ENCODE measurements around the gene ERAP2.

Gene ERAP2

DNA sequence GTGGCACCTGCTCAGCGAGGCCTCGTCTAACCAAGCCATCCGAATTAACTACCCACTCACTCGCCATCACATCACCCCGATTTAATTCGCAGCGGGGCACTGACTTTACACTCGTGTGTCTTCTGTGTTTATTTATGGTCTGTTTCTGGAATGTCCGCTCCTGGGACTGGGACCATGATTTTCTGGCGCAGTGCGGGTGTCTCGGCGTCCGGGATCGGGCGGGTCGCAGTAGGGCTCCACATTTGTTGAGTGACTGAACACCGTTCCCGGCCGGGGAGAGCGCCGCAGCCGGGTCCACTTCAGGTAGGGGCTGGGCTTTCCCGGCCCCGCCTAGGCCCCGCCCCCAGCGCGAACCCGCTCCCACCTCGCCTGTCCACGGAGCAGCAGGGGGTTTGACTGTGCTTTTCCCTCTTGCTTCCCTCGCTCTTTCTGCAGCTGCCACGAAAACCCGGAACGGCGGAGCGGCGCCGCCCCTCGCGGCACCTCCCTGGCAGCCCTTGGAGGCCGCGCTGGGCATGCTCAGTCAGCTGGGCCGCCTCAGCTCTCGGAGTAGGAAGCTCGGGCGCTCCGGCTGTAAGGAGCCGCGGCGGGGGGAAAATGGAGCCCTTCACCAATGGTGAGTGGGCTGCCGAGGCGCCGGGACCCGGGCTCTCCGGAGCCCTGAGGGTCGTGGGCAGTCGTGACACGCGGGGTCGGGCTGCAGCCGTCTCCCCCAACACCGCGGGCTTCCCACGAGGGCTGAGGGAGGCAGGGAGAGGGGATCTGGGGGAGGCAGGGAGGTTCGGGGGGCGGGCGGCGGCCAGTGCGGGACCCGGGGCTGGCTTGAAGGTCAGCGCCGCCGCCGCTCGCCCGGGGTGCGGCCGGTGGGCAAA lies 59.5 kb downstream of the ERAP2 start, which contains the start of gene LNPEP:
TSS of gene LNPEP (plus strand) at position 522 of the 872 bp plus-strand sequence. CDS start at position 598, 76 bp downstream.
- no peak for FAIRE-seq
- DNase-seq (ENCODE audit: insufficient read length, low spot score) = peak; percentile 57
- peak; percentile 61; the same call in 1 of the 2 replicates for TF ChIP-seq POU2F2 (IDR thresholded peaks at IDR 0.05; ENCODE audit: low read depth, low read length)
- TF ChIP-seq TAF1 (IDR thresholded peaks at IDR 0.05; ENCODE audit: low read depth, low read length) = peak; percentile 72
- TF ChIP-seq SPI1 (IDR thresholded peaks at IDR 0.05; ENCODE audit: low read depth, low read length) = no peak

DNA sequence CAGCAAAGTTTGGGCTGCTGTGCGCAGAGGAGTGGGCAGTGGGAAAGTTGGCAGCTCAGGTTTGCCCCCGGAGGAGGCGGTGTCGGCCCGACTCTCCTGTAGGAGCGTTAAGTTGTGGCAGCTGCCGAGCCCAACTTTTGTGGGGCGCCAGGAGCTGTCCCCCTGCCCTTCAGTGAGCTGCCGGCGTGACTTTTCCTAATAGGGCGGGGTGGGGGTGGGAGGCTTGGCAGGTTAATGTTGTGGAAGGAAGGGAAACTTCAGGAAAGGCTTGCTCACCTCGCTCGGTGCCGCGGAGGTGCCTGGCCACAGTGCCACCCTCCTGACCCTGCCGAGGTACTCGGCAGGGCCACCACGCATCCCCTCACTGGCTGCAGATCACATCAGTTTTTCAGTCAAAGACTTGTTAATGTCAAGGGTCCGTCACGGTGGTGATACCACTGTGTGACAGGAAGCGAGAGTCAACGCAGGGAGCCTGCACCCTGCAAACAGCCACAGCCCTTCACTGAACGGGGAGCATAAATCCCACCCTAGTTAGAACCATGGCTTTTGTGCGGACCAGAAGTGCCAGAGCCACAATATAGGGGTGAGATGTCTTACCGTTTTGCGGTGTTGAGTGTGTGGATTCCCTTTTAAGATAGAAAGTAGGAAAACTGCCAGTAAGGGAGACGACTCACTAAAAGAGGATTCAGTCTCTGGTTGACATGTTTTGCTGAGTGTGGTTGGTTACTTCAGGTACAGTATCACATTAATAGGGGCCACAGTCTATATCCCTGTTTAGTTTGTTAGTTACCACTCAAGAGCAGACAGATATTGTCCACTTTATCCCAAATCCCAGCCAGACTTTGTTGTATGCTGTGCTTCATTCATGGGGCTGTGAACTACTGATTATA lies 60.4 kb downstream of the ERAP2 start:
- peak; percentile 87 for FAIRE-seq
- DNase-seq (ENCODE audit: insufficient read length, low spot score) = no peak
- TF ChIP-seq TAF1 (IDR thresholded peaks at IDR 0.05; ENCODE audit: low read depth, low read length) (0 out of 2 replicates have a peak, but pooled peaks have one; percentile 31), PAX5 (IDR thresholded peaks at IDR 0.05; ENCODE audit: insufficient read depth, low read length, severe bottlenecking) (peak; percentile 78), SPI1 (IDR thresholded peaks at IDR 0.05; ENCODE audit: low read depth, low read length) (no peak), POLR2A (IDR thresholded peaks at IDR 0.05; ENCODE audit: low read depth, low read length) (peak; percentile 62), POLR2AphosphoS5 (IDR thresholded peaks at IDR 0.05; ENCODE audit: low read depth, low read length) (no peak), POU2F2 (IDR thresholded peaks at IDR 0.05; ENCODE audit: low read depth, low read length) (no peak)

DNA sequence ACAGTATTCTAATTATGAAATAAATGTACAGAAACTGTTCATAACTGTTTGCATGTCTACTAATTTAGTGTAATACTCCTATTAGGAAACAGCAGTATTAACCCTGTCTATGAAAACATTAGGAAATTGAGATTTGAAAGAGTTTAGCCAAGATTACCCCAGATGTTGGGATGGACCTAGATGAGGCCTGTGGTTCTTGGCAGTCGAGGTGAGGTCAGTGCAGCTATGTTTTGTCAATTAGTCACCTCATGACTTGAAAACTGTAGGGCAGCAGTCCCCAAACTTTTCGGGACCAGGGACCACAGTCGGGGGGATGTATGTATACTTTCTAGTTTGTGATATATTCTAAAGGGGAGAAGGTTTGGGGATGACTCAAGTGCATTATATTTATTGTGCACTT lies 64.3 kb downstream of the ERAP2 start:
- TF ChIP-seq PAX5 (IDR thresholded peaks at IDR 0.05; ENCODE audit: insufficient read depth, low read length, severe bottlenecking) (no peak), POLR2A (IDR thresholded peaks at IDR 0.05; ENCODE audit: low read depth, low read length) (0 out of 2 replicates have a peak, but pooled peaks have one; percentile 50)
- DNase-seq (ENCODE audit: insufficient read length, low spot score) (no peak), FAIRE-seq (no peak)

DNA sequence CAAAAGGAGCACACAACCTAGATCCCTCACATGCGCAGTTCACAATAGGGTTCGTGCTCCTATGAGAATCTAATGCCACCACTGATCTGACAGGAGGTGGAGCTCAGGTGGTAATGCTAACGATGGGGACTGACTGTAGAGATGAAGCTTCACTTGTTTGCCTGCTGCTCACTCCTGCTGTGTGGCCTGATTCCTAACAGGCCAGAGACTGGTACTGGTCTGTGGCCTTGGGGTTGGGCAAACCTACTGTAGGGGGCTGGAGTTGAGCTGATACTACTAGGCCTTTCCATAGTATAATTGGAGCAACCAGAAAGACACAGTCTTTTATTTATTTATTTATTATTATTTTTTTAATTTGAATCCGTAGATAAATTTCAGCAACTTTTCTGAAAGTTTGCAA lies 64.8 kb downstream of the ERAP2 start:
- TF ChIP-seq PAX5 (IDR thresholded peaks at IDR 0.05; ENCODE audit: insufficient read depth, low read length, severe bottlenecking) = no peak
- TF ChIP-seq SPI1 (IDR thresholded peaks at IDR 0.05; ENCODE audit: low read depth, low read length) = no peak
- DNase-seq (ENCODE audit: insufficient read length, low spot score) (no peak), FAIRE-seq (no peak)

DNA sequence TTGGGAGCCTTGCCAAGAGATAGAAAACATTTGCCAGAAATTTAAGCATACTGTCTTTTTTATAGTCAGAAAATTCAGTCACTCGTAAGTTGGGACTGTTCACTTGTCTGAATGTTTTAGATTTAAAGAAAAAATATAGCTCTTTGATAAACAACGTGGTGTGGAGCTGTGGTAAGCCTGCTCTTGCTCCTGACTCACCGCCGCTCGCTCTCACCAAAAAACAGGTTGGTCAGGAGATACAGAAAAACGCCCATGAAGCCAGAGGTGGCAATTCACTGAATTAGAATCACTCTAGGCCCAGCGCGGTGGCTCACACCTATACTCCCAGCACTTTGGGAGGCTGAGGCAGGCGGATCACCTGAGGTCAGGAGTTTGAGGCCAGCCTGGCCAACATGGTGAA lies 65.8 kb downstream of the ERAP2 start:
- no peak for TF ChIP-seq POU2F2 (IDR thresholded peaks at IDR 0.05; ENCODE audit: low read depth, low read length)
- no peak for TF ChIP-seq POLR2A (IDR thresholded peaks at IDR 0.05; ENCODE audit: low read depth, low read length)
- no peak for TF ChIP-seq SPI1 (IDR thresholded peaks at IDR 0.05; ENCODE audit: low read depth, low read length)
- no peak for TF ChIP-seq PAX5 (IDR thresholded peaks at IDR 0.05; ENCODE audit: insufficient read depth, low read length, severe bottlenecking)
- TF ChIP-seq TAF1 (IDR thresholded peaks at IDR 0.05; ENCODE audit: low read depth, low read length) = no peak
- TF ChIP-seq POLR2AphosphoS5 (IDR thresholded peaks at IDR 0.05; ENCODE audit: low read depth, low read length) = no peak
- FAIRE-seq (no peak), DNase-seq (ENCODE audit: insufficient read length, low spot score) (no peak)

DNA sequence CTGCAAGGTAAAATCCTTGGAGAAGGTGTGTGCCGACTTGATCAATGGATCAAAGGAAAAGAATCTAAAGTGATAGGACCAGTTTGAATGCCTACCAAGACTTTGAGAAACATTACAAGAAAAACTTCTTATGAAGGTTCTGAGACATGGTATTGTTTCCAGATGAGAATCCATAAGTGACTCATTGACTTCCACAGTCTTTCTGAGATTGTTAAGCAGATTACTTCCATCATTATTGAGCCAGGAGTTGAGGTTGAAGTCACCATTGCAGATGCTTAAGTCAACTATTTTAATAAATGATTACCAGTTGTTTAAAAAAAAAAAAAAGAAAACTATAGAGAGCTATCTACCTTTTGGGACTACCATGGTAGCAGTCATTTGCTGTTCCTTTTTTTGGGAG lies 66.6 kb downstream of the ERAP2 start:
- FAIRE-seq (no peak), DNase-seq (ENCODE audit: insufficient read length, low spot score) (no peak)
- TF ChIP-seq POLR2A (IDR thresholded peaks at IDR 0.05; ENCODE audit: low read depth, low read length) (no peak), POLR2AphosphoS5 (IDR thresholded peaks at IDR 0.05; ENCODE audit: low read depth, low read length) (no peak)

DNA sequence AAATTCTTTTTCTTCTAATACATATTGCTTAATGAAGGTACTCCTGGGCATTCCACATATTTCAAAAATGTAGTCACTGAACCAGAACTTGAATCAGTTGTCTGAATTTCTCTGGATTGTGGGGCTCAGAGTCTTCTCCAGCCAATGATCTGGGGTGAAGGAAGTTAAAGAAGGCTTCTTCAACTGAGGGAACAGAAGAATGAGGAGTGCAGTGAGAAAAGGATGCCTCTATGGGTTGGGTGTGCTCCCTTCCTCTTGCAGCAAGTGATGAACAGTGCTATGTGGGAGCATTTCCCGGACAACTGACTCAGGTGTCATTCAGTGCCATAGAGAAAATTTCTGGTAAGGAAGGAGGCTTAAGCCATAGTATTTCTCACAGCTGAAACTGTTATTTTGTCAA lies 67.5 kb downstream of the ERAP2 start:
- FAIRE-seq (peak; percentile 13), DNase-seq (ENCODE audit: insufficient read length, low spot score) (no peak)
- TF ChIP-seq POLR2A (IDR thresholded peaks at IDR 0.05; ENCODE audit: low read depth, low read length) (no peak; the same call in 1 of the 2 replicates), TAF1 (IDR thresholded peaks at IDR 0.05; ENCODE audit: low read depth, low read length) (no peak), PAX5 (IDR thresholded peaks at IDR 0.05; ENCODE audit: insufficient read depth, low read length, severe bottlenecking) (no peak), POLR2AphosphoS5 (IDR thresholded peaks at IDR 0.05; ENCODE audit: low read depth, low read length) (no peak), SPI1 (IDR thresholded peaks at IDR 0.05; ENCODE audit: low read depth, low read length) (no peak), POU2F2 (IDR thresholded peaks at IDR 0.05; ENCODE audit: low read depth, low read length) (no peak)

DNA sequence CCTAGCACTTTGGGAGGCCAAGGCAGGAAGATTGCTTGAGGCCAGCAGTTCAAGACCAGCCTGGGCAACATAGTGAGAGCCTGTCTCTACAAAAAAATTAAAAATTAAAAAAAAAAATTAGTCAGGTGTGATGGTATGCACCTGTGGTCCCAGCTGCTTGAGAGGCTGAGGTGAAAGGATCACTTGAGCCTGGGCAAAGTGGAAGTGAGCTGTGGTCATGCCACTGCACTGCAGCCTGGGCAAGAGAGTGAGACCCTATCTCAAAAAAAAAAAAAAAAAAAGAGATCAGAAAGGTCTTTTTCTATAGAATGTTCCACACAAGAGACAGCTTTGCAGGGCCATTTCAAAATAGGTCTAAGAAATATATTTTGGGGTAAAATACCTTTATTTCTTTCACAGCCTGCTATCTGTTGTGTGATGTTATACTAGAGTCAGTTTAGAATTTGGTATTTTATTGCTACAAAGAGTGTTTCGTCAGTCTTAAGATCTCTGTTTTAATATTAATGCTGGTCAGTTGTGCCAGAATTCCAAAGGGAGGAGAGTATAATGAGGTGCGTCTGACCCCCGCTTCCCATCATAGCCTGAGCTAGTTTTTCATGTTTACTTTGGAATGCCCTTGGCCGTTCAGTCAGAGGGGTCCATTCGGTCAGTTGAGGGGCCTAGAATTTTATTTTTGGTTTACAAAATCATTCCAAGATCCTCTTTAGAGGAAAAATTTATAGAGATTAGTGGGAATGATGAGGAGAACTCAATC lies 69.0 kb downstream of the ERAP2 start:
- FAIRE-seq (no peak), DNase-seq (ENCODE audit: insufficient read length, low spot score) (no peak)
- TF ChIP-seq TAF1 (IDR thresholded peaks at IDR 0.05; ENCODE audit: low read depth, low read length) (no peak), SPI1 (IDR thresholded peaks at IDR 0.05; ENCODE audit: low read depth, low read length) (no peak), POU2F2 (IDR thresholded peaks at IDR 0.05; ENCODE audit: low read depth, low read length) (no peak), PAX5 (IDR thresholded peaks at IDR 0.05; ENCODE audit: insufficient read depth, low read length, severe bottlenecking) (no peak), POLR2A (IDR thresholded peaks at IDR 0.05; ENCODE audit: low read depth, low read length) (no peak), POLR2AphosphoS5 (IDR thresholded peaks at IDR 0.05; ENCODE audit: low read depth, low read length) (no peak)

DNA sequence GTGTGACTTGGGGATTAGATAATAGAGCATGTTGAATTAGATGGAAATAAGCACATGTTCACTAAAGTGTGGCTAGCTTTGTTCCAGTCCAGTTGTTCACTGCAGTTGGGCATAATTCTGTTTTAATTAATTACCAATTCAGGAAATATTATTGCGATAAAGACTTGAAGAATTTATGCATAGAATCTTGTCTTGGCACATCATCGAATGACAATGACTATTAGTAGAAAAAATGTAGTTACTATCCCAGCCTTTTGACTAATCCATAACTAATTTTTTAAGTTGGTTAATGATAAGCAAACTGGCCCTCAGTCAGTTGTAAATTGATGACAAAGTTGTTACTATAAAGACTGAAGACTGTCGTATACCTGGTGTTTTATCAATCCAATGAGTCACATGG lies 70.1 kb downstream of the ERAP2 start:
- DNase-seq (ENCODE audit: insufficient read length, low spot score) (no peak), FAIRE-seq (no peak)
- no peak for TF ChIP-seq SPI1 (IDR thresholded peaks at IDR 0.05; ENCODE audit: low read depth, low read length)
- no peak for TF ChIP-seq POLR2A (IDR thresholded peaks at IDR 0.05; ENCODE audit: low read depth, low read length)
- no peak for TF ChIP-seq PAX5 (IDR thresholded peaks at IDR 0.05; ENCODE audit: insufficient read depth, low read length, severe bottlenecking)
- TF ChIP-seq POLR2AphosphoS5 (IDR thresholded peaks at IDR 0.05; ENCODE audit: low read depth, low read length) = no peak
- TF ChIP-seq POU2F2 (IDR thresholded peaks at IDR 0.05; ENCODE audit: low read depth, low read length) = no peak
- no peak for TF ChIP-seq TAF1 (IDR thresholded peaks at IDR 0.05; ENCODE audit: low read depth, low read length)

All from GM12891 (cell line).